ENCODE results near the gene LAGE3.

Gene LAGE3

GRCh38 chrX:154459832-154460231 lies 19.2 kb downstream of the LAGE3 start:
- H3K4me1 Mint-ChIP-seq: peaks cover 30% of the 10 kb centered on the region
- no peak for DNase-seq (ENCODE audit: low spot score in 2 of 2)
- H3K36me3 Mint-ChIP-seq: peaks cover 36% of the 10 kb centered on the region
- H3K4me3 Mint-ChIP-seq: peak overlapping the region; percentile 76
- H3K9me3 Mint-ChIP-seq: no peaks in the 10 kb centered on the region
- no peak overlapping the region for H3K27ac Mint-ChIP-seq
- ATAC-seq: no peak

- no peak for DNase-seq (ENCODE audit: low spot score in 2 of 2)
- Mint-ChIP-seq H3K4me1 (peaks cover 30% of the 10 kb centered on the region), H3K27ac (peak overlapping the region; percentile 71), H3K4me3 (peak overlapping the region; percentile 76), H3K9me3 (no peaks in the 10 kb centered on the region), H3K36me3 (peaks cover 36% of the 10 kb centered on the region)
- ATAC-seq: peak; percentile 62
Observed at GRCh38 chrX:154458954-154459778, 19.9 kb downstream of the LAGE3 start.

GRCh38 chrX:154458116-154458953 lies 20.7 kb downstream of the LAGE3 start, which contains the start of gene PLXNA3:
Gene PLXNA3, plus strand, starts transcription at chrX:154458281. Its CDS starts 1,903 bp downstream, at chrX:154460184.
- Mint-ChIP-seq H3K9me3 (no peaks in the 10 kb centered on the region), H3K4me3 (peak within 1 kb of the TSS; percentile 89), H3K36me3 (peaks cover 41% of the 10 kb centered on the region), H3K27ac (peak within 1 kb of the TSS; percentile 95), H3K4me1 (peaks cover 30% of the 10 kb centered on the region)
- DNase-seq (ENCODE audit: low spot score in 2 of 2) (peak; percentile 69 to 83), ATAC-seq (peak; percentile 83)

- Mint-ChIP-seq H3K9me3 (no peaks in the 10 kb centered on the region), H3K36me3 (peaks cover 38% of the 10 kb centered on the region), H3K27ac (peak overlapping the region; percentile 95), H3K4me3 (peak overlapping the region; percentile 89), H3K4me1 (peaks cover 30% of the 10 kb centered on the region)
- DNase-seq (ENCODE audit: low spot score in 2 of 2) (no peak), ATAC-seq (peak; percentile 76)
Observed at GRCh38 chrX:154457491-154458115, 21.5 kb downstream of the LAGE3 start.

GRCh38 chrX:154452823-154453222 lies 26.3 kb downstream of the LAGE3 start:
- H3K36me3 Mint-ChIP-seq: peaks cover 49% of the 10 kb centered on the region
- peaks cover 6% of the 10 kb centered on the region for H3K4me1 Mint-ChIP-seq
- ATAC-seq: no peak
- H3K4me3 Mint-ChIP-seq: no peak overlapping the region
- no peak for DNase-seq (ENCODE audit: low spot score in 2 of 2)
- no peak overlapping the region for H3K27ac Mint-ChIP-seq
- H3K9me3 Mint-ChIP-seq: no peaks in the 10 kb centered on the region

- ATAC-seq: no peak
- no peak for DNase-seq (ENCODE audit: low spot score in 2 of 2)
- Mint-ChIP-seq H3K9me3 (no peaks in the 10 kb centered on the region), H3K36me3 (peaks cover 58% of the 10 kb centered on the region), H3K4me1 (peaks cover 13% of the 10 kb centered on the region), H3K27ac (no peak overlapping the region), H3K4me3 (no peak overlapping the region)
Observed at GRCh38 chrX:154450312-154450711, 28.8 kb downstream of the LAGE3 start.

GRCh38 chrX:154449618-154450017 lies 29.5 kb downstream of the LAGE3 start:
- no peak overlapping the region for H3K27ac Mint-ChIP-seq
- DNase-seq (ENCODE audit: low spot score in 2 of 2): no peak
- H3K9me3 Mint-ChIP-seq: no peaks in the 10 kb centered on the region
- peaks cover 13% of the 10 kb centered on the region for H3K4me1 Mint-ChIP-seq
- no peak for ATAC-seq
- H3K36me3 Mint-ChIP-seq: peaks cover 58% of the 10 kb centered on the region
- no peak overlapping the region for H3K4me3 Mint-ChIP-seq

GRCh38 chrX:154448484-154448883 lies 30.6 kb downstream of the LAGE3 start:
- H3K4me1 Mint-ChIP-seq: peaks cover 15% of the 10 kb centered on the region
- peaks cover 56% of the 10 kb centered on the region for H3K36me3 Mint-ChIP-seq
- DNase-seq (ENCODE audit: low spot score in 2 of 2) (no peak), ATAC-seq (no peak)
- H3K4me3 Mint-ChIP-seq: no peak overlapping the region
- H3K9me3 Mint-ChIP-seq: no peaks in the 10 kb centered on the region
- H3K27ac Mint-ChIP-seq: no peak overlapping the region

GRCh38 chrX:154446430-154446829 lies 32.7 kb downstream of the LAGE3 start:
- Mint-ChIP-seq H3K4me1 (peaks cover 25% of the 10 kb centered on the region), H3K4me3 (no peak overlapping the region), H3K36me3 (peaks cover 62% of the 10 kb centered on the region), H3K27ac (peak overlapping the region; percentile 81), H3K9me3 (no peaks in the 10 kb centered on the region)
- DNase-seq (ENCODE audit: low spot score in 2 of 2) (no peak), ATAC-seq (no peak)

- Mint-ChIP-seq H3K27ac (peak overlapping the region; percentile 81), H3K36me3 (peaks cover 66% of the 10 kb centered on the region), H3K9me3 (no peaks in the 10 kb centered on the region), H3K4me1 (peaks cover 27% of the 10 kb centered on the region), H3K4me3 (no peak overlapping the region)
- ATAC-seq (no peak), DNase-seq (ENCODE audit: low spot score in 2 of 2) (no peak)
Observed at GRCh38 chrX:154445776-154446175, 33.3 kb downstream of the LAGE3 start.

- peaks cover 37% of the 10 kb centered on the region for H3K4me1 Mint-ChIP-seq
- H3K36me3 Mint-ChIP-seq: peaks cover 66% of the 10 kb centered on the region
- H3K4me3 Mint-ChIP-seq: peak overlapping the region; percentile 70
- H3K9me3 Mint-ChIP-seq: no peaks in the 10 kb centered on the region
- no peak for ATAC-seq
- DNase-seq (ENCODE audit: low spot score in 2 of 2): no peak
- no peak overlapping the region for H3K27ac Mint-ChIP-seq
Observed at GRCh38 chrX:154444755-154445246, 34.3 kb downstream of the LAGE3 start.

GRCh38 chrX:154443992-154444754 lies 34.9 kb downstream of the LAGE3 start, which contains the start of gene FAM50A:
Gene FAM50A, plus strand, starts transcription at chrX:154444141. Its CDS starts 95 bp downstream, at chrX:154444236.
- H3K4me1 Mint-ChIP-seq: peaks cover 39% of the 10 kb centered on the region
- peak; percentile 91 for ATAC-seq
- H3K27ac Mint-ChIP-seq: peak within 1 kb of the TSS; percentile 61

GRCh38 chrX:154443479-154443910 lies 35.6 kb downstream of the LAGE3 start:
- DNase-seq (ENCODE audit: low spot score in 2 of 2): peak in 1 of 2 donors; percentile 52
- ATAC-seq: peak; percentile 17
- Mint-ChIP-seq H3K36me3 (peaks cover 68% of the 10 kb centered on the region), H3K9me3 (no peaks in the 10 kb centered on the region), H3K4me1 (peaks cover 43% of the 10 kb centered on the region), H3K27ac (peak overlapping the region; percentile 61), H3K4me3 (peak overlapping the region; percentile 70)

More at GRCh38 chrX:154443992-154444754, 34.9 kb downstream of the LAGE3 start, which contains the start of gene FAM50A:
- DNase-seq (ENCODE audit: low spot score in 2 of 2): peak; percentile 57 to 80
- peaks cover 64% of the 10 kb centered on the region for H3K36me3 Mint-ChIP-seq
- H3K9me3 Mint-ChIP-seq: no peaks in the 10 kb centered on the region
- H3K4me3 Mint-ChIP-seq: peak within 1 kb of the TSS; percentile 70

GRCh38 chrX:154441984-154442707 lies 36.9 kb downstream of the LAGE3 start:
- Mint-ChIP-seq H3K27ac (no peak overlapping the region), H3K4me1 (peaks cover 48% of the 10 kb centered on the region), H3K36me3 (peaks cover 68% of the 10 kb centered on the region), H3K4me3 (no peak overlapping the region), H3K9me3 (no peaks in the 10 kb centered on the region)
- DNase-seq (ENCODE audit: low spot score in 2 of 2) (no peak), ATAC-seq (no peak)
